ENCODE measurements around the gene COG6.

GRCh38 chr13:39766464-39767158, 111.1 kb downstream of the COG6 start:
- TF ChIP-seq CTCF (IDR thresholded peaks at IDR 0.05) (no peak), POLR2AphosphoS5 (IDR thresholded peaks at IDR 0.05; ENCODE audit: low read depth, low read length) (no peak), REST (IDR thresholded peaks at IDR 0.05; ENCODE audit: insufficient read depth in 1 of 2, low read depth in 2 of 2, low read length in 1 of 2) (no peak)

Data from Panc1 (cell line).